Endothelial cell of umbilical vein (primary cell): ENCODE results near the gene VPS35. TPM values are rescaled to one million over a fixed set of nuclear protein-coding genes. Genes with fewer than 3 reads are reported as not detected.

Experiments
- BruUV-seq: library from RNA; stranded (reverse); fragments of 400-500 nt; replicated peaks from 2 replicates; lab custom pipeline; 2021; lab: Mats Ljungman, UMichigan
- CTCF ChIA-PET: fragments of 300-600, 350-600 bp; sonication (Branson Sonifier 250); formaldehyde crosslinking; loops from one replicate; lab custom pipeline; 2021; ENCODE audit warnings: antibody characterized with exemption, inconsistent platforms; lab: Charles Lee
- POLR2A ChIA-PET: fragments of 300-600, 350-600 bp; sonication (Branson Sonifier 250); formaldehyde crosslinking; loops from one replicate; lab custom pipeline; 2021; ENCODE audit warnings: antibody characterized with exemption, inconsistent platforms; lab: Charles Lee
- DNase-seq: peaks from one replicate; pipeline ENCODE4 v3.0.0-alpha.2; 2011; ENCODE audit warnings: low read depth, low spot score
- FAIRE-seq: peaks from 2 replicates; lab custom pipeline; 2011; peaks lifted over from hg19 to GRCh38; lab: Jason Lieb, UNC
- H2AFZ ChIP-seq: 2 replicates; pipeline ENCODE4 v1.6.0; 2012; ENCODE audit warnings: low read depth, low read length, control low read depth, inconsistent platforms
- H3K27ac ChIP-seq: 2 replicates; pipeline ENCODE4 v1.5.1; 2011; ENCODE audit warnings: low read depth, mild to moderate bottlenecking, control low read depth, low read length, moderate library complexity; ENCODE audit not compliant: insufficient read depth
- H3K27me3 ChIP-seq, 2 experiments: 2 replicates each; pipeline versions ENCODE4 v1.6.0 to v1.6.1; 2011; ENCODE audit warnings: low read length in 2 of 2, mixed read lengths in 1 of 2; ENCODE audit not compliant: control insufficient read depth in 2 of 2, insufficient read depth in 2 of 2
- H3K36me3 ChIP-seq, 2 experiments: 2 replicates in 1 of 2; 3 replicates in 1 of 2; pipeline ENCODE4 v1.5.1; 2011; ENCODE audit warnings: low read length in 2 of 2, mild to moderate bottlenecking in 1 of 2, moderate library complexity in 1 of 2; ENCODE audit not compliant: control insufficient read depth in 2 of 2, insufficient read depth in 2 of 2; ENCODE audit errors: extremely low read depth in 1 of 2
- H3K4me1 ChIP-seq: 3 replicates; pipeline ENCODE4 v1.5.1; 2011; ENCODE audit warnings: mild to moderate bottlenecking, low read length; ENCODE audit not compliant: control insufficient read depth, insufficient read depth; ENCODE audit errors: extremely low read depth
- H3K4me2 ChIP-seq: 2 replicates; pipeline ENCODE4 v1.6.1; 2011; ENCODE audit warnings: low read length, control low read depth, mixed read lengths; ENCODE audit not compliant: insufficient read depth
- H3K4me3 ChIP-seq, 3 experiments: fragments of 200-600 bp in 1 of 3; sonication (generic), shearing (Covaris generic) in 1 of 3; replicated peaks in 1 of 3; 2 replicates each; pipeline ENCODE4 v1.5.1; 2011 to 2016; ENCODE audit warnings: control low read depth in 3 of 3, low read length in 3 of 3, mild to moderate bottlenecking in 2 of 3, inconsistent platforms in 1 of 3, low read depth in 1 of 3, moderate library complexity in 1 of 3; ENCODE audit not compliant: insufficient read depth in 1 of 3
- H3K79me2 ChIP-seq: 2 replicates; pipeline ENCODE4 v1.6.0; 2012; ENCODE audit warnings: low read length, inconsistent platforms; ENCODE audit not compliant: control insufficient read depth, insufficient read depth
- H3K9ac ChIP-seq: replicated peaks from 2 replicates; pipeline ENCODE3; 2011; ENCODE audit warnings: low read length, control low read depth; ENCODE audit not compliant: insufficient read depth; ENCODE audit errors: extremely low read depth
- H3K9me1 ChIP-seq: replicated peaks from 3 replicates; pipeline ENCODE4 v1.6.0; 2011; ENCODE audit warnings: mild to moderate bottlenecking, low read length; ENCODE audit not compliant: control insufficient read depth, insufficient read depth; ENCODE audit errors: extremely low read depth
- H3K9me3 ChIP-seq: replicated peaks from 2 replicates; pipeline ENCODE4 v1.5.1; 2012; ENCODE audit warnings: low read length, inconsistent platforms; ENCODE audit not compliant: control insufficient read depth, insufficient read depth
- H4K20me1 ChIP-seq: replicated peaks from 2 replicates; pipeline ENCODE3; 2011; ENCODE audit warnings: mild to moderate bottlenecking, low read length; ENCODE audit not compliant: control insufficient read depth, insufficient read depth; ENCODE audit errors: extremely low read depth
- CTCF ChIP-seq, 2 donors: IDR thresholded peaks; 1 replicate in 1 of 2; 2 replicates in 1 of 2; pipeline ENCODE4 v1.5.1; 2011; ENCODE audit warnings: low read length in 2 of 2, mild to moderate bottlenecking in 2 of 2, moderate library complexity in 2 of 2, control low read depth in 1 of 2, inconsistent platforms in 1 of 2, low read depth in 1 of 2; ENCODE audit not compliant: insufficient read depth in 1 of 2; ENCODE audit errors: extremely low read depth in 1 of 2
- EZH2 ChIP-seq: IDR thresholded peaks from 2 replicates; pipeline ENCODE4 v1.6.1; 2012; ENCODE audit warnings: borderline replicate concordance, low read depth, mild to moderate bottlenecking, moderate library complexity, low read length, inconsistent platforms; ENCODE audit not compliant: severe bottlenecking
- FOS ChIP-seq: IDR thresholded peaks from 2 replicates; pipeline ENCODE4 v1.6.1; 2011; ENCODE audit warnings: mild to moderate bottlenecking, low read length, moderate library complexity, borderline replicate concordance; ENCODE audit not compliant: insufficient read depth
- GATA2 ChIP-seq: IDR thresholded peaks from 2 replicates; pipeline ENCODE4 v1.7.0; 2011; ENCODE audit warnings: low read depth, mild to moderate bottlenecking, moderate library complexity, mixed read lengths, low read length; ENCODE audit not compliant: insufficient read length, insufficient read depth
- JUN ChIP-seq: IDR thresholded peaks from 2 replicates; pipeline ENCODE4 v1.6.1; 2011; ENCODE audit warnings: borderline replicate concordance, low read depth; ENCODE audit not compliant: insufficient read length, insufficient read depth
- MYC ChIP-seq: IDR thresholded peaks from one replicate; pipeline ENCODE4 v1.6.1; 2011; ENCODE audit warnings: mild to moderate bottlenecking, low read depth, low read length
- POLR2A ChIP-seq: IDR thresholded peaks from 2 replicates; pipeline ENCODE4 v1.6.1; 2012; ENCODE audit warnings: low read depth, mild to moderate bottlenecking, control low read depth, low read length
- POLR2AphosphoS5 ChIP-seq: IDR thresholded peaks from 2 replicates; pipeline ENCODE4 v1.6.1; 2012; ENCODE audit warnings: low read depth, mild to moderate bottlenecking, control low read depth, low read length, moderate library complexity; ENCODE audit not compliant: insufficient read depth
- dilution Hi-C: fragments of 300-500 bp; cut with MboI; formaldehyde crosslinking; loops from one replicate; pipeline ENCODE4 v1.15.0; 2019; ENCODE audit warnings: low sequenced_read_pairs; ENCODE audit not compliant: extremely low pct_ligation_motif_present
- intact Hi-C: fragments of 100-400 bp; cut with micrococcal nuclease; formaldehyde crosslinking; loops from one replicate; pipeline ENCODE4 v1.10.0; 2022
- polyA plus RNA-seq, 4 experiments: library from polyadenylated mRNA; depleted of rRNA in 3 of 4; stranded (reverse) in 3 of 4; unstranded in 1 of 4; fragments of >200 nt; gene quantifications; 2 replicates each; pipeline versions ENCODE4 v1.2.1 to v1.2.3, GENCODE V29; 2011 to 2012; ENCODE audit warnings: missing spikeins in 1 of 4
- total RNA-seq: library from RNA; stranded (reverse); gene quantifications from 2 replicates; pipeline ENCODE4 v1.2.3, GENCODE V29; 2021
- TF ChIP-seq, protein P1 (sequence below): IDR thresholded peaks from 2 replicates; pipeline ENCODE4 v1.6.1; 2011; ENCODE audit not compliant: insufficient read depth, insufficient read length

VPS35 gene
- total and polyA plus RNA-seq, 2 donors (not counting 3 experiments of a cell fraction or from before 2014, with no cell fraction given) = 19.7 to 102 TPM

DNA sequence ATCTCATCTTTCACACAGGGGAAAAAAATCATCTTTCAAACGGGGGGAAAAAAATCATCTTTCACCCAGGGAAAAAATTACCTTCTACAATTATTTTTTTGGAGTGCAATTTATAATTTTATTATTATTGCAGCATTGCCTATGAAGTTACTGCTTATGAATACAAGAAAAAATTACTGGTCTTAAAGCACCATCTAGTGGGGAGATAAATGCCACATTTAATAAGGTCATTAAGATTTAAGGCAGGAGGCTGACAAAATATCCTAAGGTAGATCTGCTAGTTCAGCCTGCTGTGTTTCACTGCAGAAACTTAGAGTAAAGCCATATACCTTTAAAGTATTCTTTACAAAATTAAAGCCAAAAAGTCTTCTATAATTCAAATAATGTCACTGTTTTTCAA lies 81.4 kb downstream of the VPS35 start:
- no peaks in the 10 kb centered on the region for H3K9me1 ChIP-seq
- dilution Hi-C loops = no loop called here
- no peaks in the 10 kb centered on the region for H3K9me3 ChIP-seq
- DNase-seq = peak; percentile 61
- BruUV-seq = no TSS peak
- H3K27me3 ChIP-seq = no peaks in the 10 kb centered on the region
- H3K4me2 ChIP-seq = no peak overlapping the region
- peaks cover 3 to 12% of the 10 kb centered on the region in 2 experiments for H3K36me3 ChIP-seq
- FAIRE-seq = peak; percentile 61
- POLR2A ChIA-PET = no interaction called here
- TF ChIP-seq FOS (no peak), GATA2 (no peak), POLR2A (no peak), POLR2AphosphoS5 (no peak), CTCF (IDR thresholded peaks at IDR 0.05; ENCODE audit: extremely low read depth in 1 of 2, insufficient read depth in 1 of 2, low read depth in 1 of 2, low read length in 2 of 2) (no peak), EZH2 (no peak), JUN (no peak), MYC (no peak)
- TF ChIP-seq, protein P1, sequence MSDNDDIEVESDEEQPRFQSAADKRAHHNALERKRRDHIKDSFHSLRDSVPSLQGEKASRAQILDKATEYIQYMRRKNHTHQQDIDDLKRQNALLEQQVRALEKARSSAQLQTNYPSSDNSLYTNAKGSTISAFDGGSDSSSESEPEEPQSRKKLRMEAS = no peak
- H3K79me2 ChIP-seq = peaks cover 3% of the 10 kb centered on the region
- intact Hi-C loops = no loop called here
- H4K20me1 ChIP-seq = no peaks in the 10 kb centered on the region
- no peak overlapping the region for H2AFZ ChIP-seq
- CTCF ChIA-PET = interaction anchor here (1.6 to 4.8 kb wide), 3 partner anchors 10 to 53 kb away, joined by 4 to 92 read pairs (median 11); no protein-coding TSS in a partner anchor
- no peak overlapping the region for H3K9ac ChIP-seq
- no peak overlapping the region for H3K27ac ChIP-seq
- H3K4me1 ChIP-seq = no peaks in the 10 kb centered on the region
- H3K4me3 ChIP-seq = no peak overlapping the region
